Gastrocnemius medialis (tissue), 4 donors: ENCODE data around the gene NTRK1.

ENCODE experiments used
- CTCF ChIP-seq, 5 experiments: fragments of 450-650 bp in 3 of 5; fragments of 200-600 bp in 2 of 5; sonication (generic) in 2 of 5; IDR thresholded peaks in 4 of 5; conservative IDR thresholded peaks in 1 of 5; 1 replicate in 4 of 5; 2 replicates in 1 of 5; pipeline ENCODE4 v1.5.1; 2016 to 2019; ENCODE audit warnings: antibody characterized with exemption in 5 of 5, mild to moderate bottlenecking in 3 of 5, moderate library complexity in 3 of 5
- POLR2A ChIP-seq, 2 donors: fragments of 450-650 bp; IDR thresholded peaks; one replicate each; pipeline ENCODE4 v1.6.1; 2017; ENCODE audit warnings: antibody characterized with exemption in 2 of 2, mild to moderate bottlenecking in 2 of 2, moderate library complexity in 2 of 2

- TF ChIP-seq POLR2A (IDR thresholded peaks at IDR 0.05) (no peak), CTCF (IDR thresholded peaks at IDR 0.05 in 4 of 5, conservative IDR thresholded peaks at IDR 0.05 in 1 of 5) (no peak)
Measured at GRCh38 chr1:156887734-156888133, 27.1 kb downstream of the NTRK1 start.
